HEK293T (cell line): ENCODE measurements around the gene BAIAP2L1.

Source experiments
- FOXA1 ChIP-seq: fragments of 450-650 bp; IDR thresholded peaks from 2 replicates; pipeline ENCODE4 v1.6.1; 2016; ENCODE audit warnings: mild to moderate bottlenecking
- HDGF ChIP-seq: fragments of 450-650 bp; IDR thresholded peaks from 2 replicates; pipeline ENCODE4 v1.6.1; 2017; ENCODE audit warnings: antibody characterized with exemption, borderline replicate concordance
- L3MBTL2 ChIP-seq: fragments of 450-650 bp; conservative IDR thresholded peaks from 2 replicates; pipeline ENCODE4 v1.6.1; 2016; ENCODE audit warnings: mild to moderate bottlenecking
- SUZ12 ChIP-seq: fragments of 450-650 bp; IDR thresholded peaks from 2 replicates; pipeline ENCODE4 v1.6.1; 2016; ENCODE audit warnings: mild to moderate bottlenecking

DNA sequence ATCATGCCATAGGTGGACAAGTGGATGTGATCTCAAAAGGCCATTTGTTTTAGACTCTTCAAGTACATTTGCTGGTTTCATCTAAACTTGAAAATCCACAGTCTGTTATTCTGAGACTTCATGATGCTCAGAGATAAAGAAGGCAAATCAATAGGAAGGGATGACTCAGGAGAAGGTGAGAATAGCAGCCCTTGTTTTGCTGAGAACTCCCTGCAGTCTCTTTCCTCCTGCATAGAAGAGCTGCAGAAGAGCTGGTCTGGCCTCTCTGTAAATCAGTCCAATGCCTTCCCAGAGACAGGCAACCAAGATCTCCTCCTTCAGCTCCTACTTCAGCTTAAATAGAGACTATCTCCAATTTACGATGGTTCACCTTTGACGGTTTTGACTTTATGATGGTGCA is 4.0 kb upstream of the BAIAP2L1 start:
- TF ChIP-seq HDGF: no peak
- no peak for TF ChIP-seq FOXA1
- no peak for TF ChIP-seq L3MBTL2
- no peak for TF ChIP-seq SUZ12
